ENCODE measurements around the gene AGBL3. TPM values are rescaled to one million over a fixed set of nuclear protein-coding genes. Genes with fewer than 3 reads are reported as not detected.
A peak's percentile ranks its signal among the peaks of the same experiment; 100 is the strongest.

Gene AGBL3
- total and polyA plus RNA-seq, 9 of the 15 experiments (the other 6 are each of a cell fraction or from before 2014, with no cell fraction given): 0.54 to 2.9 (median 1.7) TPM

GRCh38 chr7:135160098-135160857 lies 174.0 kb downstream of the AGBL3 start (continued):
- no peak for TF ChIP-seq AFF4 (CRISPR knock-in tag; IDR thresholded peaks at IDR 0.05)
- TF ChIP-seq, protein P1, sequence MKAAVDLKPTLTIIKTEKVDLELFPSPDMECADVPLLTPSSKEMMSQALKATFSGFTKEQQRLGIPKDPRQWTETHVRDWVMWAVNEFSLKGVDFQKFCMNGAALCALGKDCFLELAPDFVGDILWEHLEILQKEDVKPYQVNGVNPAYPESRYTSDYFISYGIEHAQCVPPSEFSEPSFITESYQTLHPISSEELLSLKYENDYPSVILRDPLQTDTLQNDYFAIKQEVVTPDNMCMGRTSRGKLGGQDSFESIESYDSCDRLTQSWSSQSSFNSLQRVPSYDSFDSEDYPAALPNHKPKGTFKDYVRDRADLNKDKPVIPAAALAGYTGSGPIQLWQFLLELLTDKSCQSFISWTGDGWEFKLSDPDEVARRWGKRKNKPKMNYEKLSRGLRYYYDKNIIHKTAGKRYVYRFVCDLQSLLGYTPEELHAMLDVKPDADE (conservative IDR thresholded peaks at IDR 0.05; ENCODE audit: control insufficient read depth, low read depth, low read length): no peak
- no peak for TF ChIP-seq CAMTA2 (CRISPR knock-in tag; conservative IDR thresholded peaks at IDR 0.05)
- TF ChIP-seq, protein P2, sequence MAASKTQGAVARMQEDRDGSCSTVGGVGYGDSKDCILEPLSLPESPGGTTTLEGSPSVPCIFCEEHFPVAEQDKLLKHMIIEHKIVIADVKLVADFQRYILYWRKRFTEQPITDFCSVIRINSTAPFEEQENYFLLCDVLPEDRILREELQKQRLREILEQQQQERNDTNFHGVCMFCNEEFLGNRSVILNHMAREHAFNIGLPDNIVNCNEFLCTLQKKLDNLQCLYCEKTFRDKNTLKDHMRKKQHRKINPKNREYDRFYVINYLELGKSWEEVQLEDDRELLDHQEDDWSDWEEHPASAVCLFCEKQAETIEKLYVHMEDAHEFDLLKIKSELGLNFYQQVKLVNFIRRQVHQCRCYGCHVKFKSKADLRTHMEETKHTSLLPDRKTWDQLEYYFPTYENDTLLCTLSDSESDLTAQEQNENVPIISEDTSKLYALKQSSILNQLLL (CRISPR knock-in tag; IDR thresholded peaks at IDR 0.05; ENCODE audit: borderline replicate concordance): no peak
- TF ChIP-seq U2AF2 (optimal IDR thresholded peaks at IDR 0.05; ENCODE audit: low read depth, low read length): no peak
- peak in 1 of 2 experiments; percentile 94; a peak in 2 of 4 replicates for TF ChIP-seq TBL1XR1 (IDR thresholded peaks at IDR 0.05; ENCODE audit: low read length in 2 of 2)
- TF ChIP-seq ZKSCAN8 (CRISPR knock-in tag; IDR thresholded peaks at IDR 0.05): no peak; the same call in 1 of the 2 replicates
- TF ChIP-seq NR2C2 (CRISPR knock-in tag; IDR thresholded peaks at IDR 0.05): no peak
- TF ChIP-seq NR2C2 (tag; IDR thresholded peaks at IDR 0.05): peak; percentile 90
- no peak for TF ChIP-seq SNIP1 (IDR thresholded peaks at IDR 0.05; ENCODE audit: low read depth)
- TF ChIP-seq TFAM (CRISPR knock-in tag; conservative IDR thresholded peaks at IDR 0.05): no peak
- TF ChIP-seq KAT7 (CRISPR knock-in tag; IDR thresholded peaks at IDR 0.05; ENCODE audit: borderline replicate concordance): no peak
- TF ChIP-seq C11orf30 (IDR thresholded peaks at IDR 0.05; ENCODE audit: low read depth): peak; percentile 97
- 0 out of 4 replicates have a peak, but pooled peaks of 1 of the 2 experiments have one; percentile 34 for TF ChIP-seq MAZ (CRISPR knock-in tag; conservative IDR thresholded peaks at IDR 0.05 in 1 of 2, IDR thresholded peaks at IDR 0.05 in 1 of 2)
- TF ChIP-seq ZNF354B (CRISPR knock-in tag; IDR thresholded peaks at IDR 0.05): no peak
- TF ChIP-seq HOMEZ (CRISPR knock-in tag; IDR thresholded peaks at IDR 0.05): no peak
- TF ChIP-seq ZC3H11A (IDR thresholded peaks at IDR 0.05; ENCODE audit: low read depth, low read length): no peak
- TF ChIP-seq, protein P3, sequence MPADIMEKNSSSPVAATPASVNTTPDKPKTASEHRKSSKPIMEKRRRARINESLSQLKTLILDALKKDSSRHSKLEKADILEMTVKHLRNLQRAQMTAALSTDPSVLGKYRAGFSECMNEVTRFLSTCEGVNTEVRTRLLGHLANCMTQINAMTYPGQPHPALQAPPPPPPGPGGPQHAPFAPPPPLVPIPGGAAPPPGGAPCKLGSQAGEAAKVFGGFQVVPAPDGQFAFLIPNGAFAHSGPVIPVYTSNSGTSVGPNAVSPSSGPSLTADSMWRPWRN (IDR thresholded peaks at IDR 0.05; ENCODE audit: low read depth): peak; percentile 43; the same call in 1 of the 2 replicates
